Astrocyte of the spinal cord (primary cell): Measurements from ENCODE around the gene RAB17.
A peak's percentile ranks its signal among the peaks of the same experiment; 100 is the strongest.

Experiments used
- DNase-seq: peaks from one replicate; pipeline ENCODE4 v3.0.0; 2011; ENCODE audit warnings: low read depth, low spot score
- H3K4me3 ChIP-seq: 2 replicates; pipeline ENCODE4 v1.5.1; 2011; ENCODE audit warnings: low read depth, mild to moderate bottlenecking, low read length, moderate library complexity
- in situ Hi-C: cut with HindIII; loops from 2 replicates; pipeline ENCODE4 v1.10.0; 2017; ENCODE audit warnings: low sequenced_read_pairs
- TF ChIP-seq, protein P1 (sequence below): IDR thresholded peaks from 2 replicates; pipeline ENCODE4 v1.5.1; 2012; ENCODE audit warnings: low read depth, mild to moderate bottlenecking, low read length, inconsistent platforms

The RAB17 gene

GRCh38 chr2:237623428-237624403, 33.2 kb upstream of the RAB17 start:
- no peak overlapping the region for H3K4me3 ChIP-seq
- TF ChIP-seq, protein P1, sequence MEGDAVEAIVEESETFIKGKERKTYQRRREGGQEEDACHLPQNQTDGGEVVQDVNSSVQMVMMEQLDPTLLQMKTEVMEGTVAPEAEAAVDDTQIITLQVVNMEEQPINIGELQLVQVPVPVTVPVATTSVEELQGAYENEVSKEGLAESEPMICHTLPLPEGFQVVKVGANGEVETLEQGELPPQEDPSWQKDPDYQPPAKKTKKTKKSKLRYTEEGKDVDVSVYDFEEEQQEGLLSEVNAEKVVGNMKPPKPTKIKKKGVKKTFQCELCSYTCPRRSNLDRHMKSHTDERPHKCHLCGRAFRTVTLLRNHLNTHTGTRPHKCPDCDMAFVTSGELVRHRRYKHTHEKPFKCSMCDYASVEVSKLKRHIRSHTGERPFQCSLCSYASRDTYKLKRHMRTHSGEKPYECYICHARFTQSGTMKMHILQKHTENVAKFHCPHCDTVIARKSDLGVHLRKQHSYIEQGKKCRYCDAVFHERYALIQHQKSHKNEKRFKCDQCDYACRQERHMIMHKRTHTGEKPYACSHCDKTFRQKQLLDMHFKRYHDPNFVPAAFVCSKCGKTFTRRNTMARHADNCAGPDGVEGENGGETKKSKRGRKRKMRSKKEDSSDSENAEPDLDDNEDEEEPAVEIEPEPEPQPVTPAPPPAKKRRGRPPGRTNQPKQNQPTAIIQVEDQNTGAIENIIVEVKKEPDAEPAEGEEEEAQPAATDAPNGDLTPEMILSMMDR: no peak
- in situ Hi-C loops: no loop called here
- DNase-seq: no peak

GRCh38 chr2:237618449-237618848, 27.9 kb upstream of the RAB17 start:
- in situ Hi-C loops: no loop called here
- DNase-seq: peak; percentile 39
- no peak overlapping the region for H3K4me3 ChIP-seq
- TF ChIP-seq, protein P1: no peak

DNA sequence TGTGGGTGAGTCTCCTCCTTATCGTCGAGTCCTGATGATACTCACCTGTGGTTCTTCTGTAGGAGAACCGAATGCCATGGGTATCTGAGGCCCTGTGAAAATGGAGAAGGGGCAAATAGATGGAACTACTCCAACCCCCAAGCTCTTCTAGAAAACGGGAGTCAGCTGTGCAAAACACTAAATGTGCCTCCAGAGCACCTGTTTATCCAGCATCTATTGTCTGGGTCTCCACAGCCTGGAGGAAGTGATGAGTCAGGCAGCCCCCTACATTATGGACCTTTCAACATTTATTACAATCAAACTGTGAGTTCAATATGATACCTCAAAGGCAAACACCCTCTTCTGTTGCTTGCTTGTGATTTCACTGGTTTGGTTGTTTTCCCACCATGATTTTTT, 27.1 kb upstream of the RAB17 start:
- TF ChIP-seq, protein P1: no peak
- in situ Hi-C loops: no loop called here
- DNase-seq: no peak
- no peak overlapping the region for H3K4me3 ChIP-seq

DNA sequence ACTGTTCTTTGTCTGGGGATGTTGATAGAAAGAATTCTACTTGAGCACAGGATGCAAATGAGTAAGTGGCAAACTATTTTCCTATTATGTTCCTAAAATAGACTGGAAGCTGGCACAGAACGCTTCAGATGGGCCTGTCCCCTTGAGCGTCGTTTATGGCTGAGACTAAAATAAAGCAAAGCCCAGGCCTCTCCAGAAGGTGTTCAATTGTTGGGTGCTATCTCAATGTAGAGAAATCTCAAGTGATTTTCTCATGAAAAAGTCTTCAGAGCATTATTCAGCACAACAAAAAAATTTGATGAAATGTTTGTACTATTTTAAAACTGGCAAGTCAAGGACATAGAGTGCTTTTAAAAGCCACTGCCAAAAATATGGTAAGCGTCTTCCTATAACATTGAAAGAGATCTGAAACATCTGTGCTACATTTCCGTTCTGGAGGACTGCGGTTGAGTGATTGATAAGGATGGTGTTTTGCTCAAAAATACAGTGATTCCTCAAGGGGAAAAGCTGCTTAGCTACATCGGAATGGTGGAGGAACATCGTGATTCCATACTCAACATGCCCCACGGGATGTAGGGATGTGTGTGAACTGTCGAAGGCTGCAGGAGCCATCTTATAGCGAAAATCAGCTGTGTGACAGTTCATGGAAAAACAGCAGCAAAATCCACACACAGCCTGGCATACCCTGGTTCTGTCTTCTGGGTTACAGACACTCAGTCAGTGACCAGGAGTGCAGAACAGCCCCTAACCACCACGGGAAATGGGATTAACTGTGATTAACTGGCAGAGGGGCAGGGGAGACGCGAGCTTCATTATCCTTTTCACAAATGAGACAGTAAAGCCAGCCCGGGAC, 26.4 kb upstream of the RAB17 start:
- TF ChIP-seq, protein P1: no peak
- in situ Hi-C loops: no loop called here
- peak; percentile 71 for DNase-seq
- no peak overlapping the region for H3K4me3 ChIP-seq

- TF ChIP-seq, protein P1: no peak
- in situ Hi-C loops: no loop called here
- no peak for DNase-seq
- H3K4me3 ChIP-seq: no peak overlapping the region
Measured at GRCh38 chr2:237616373-237616733, 25.8 kb upstream of the RAB17 start.

DNA sequence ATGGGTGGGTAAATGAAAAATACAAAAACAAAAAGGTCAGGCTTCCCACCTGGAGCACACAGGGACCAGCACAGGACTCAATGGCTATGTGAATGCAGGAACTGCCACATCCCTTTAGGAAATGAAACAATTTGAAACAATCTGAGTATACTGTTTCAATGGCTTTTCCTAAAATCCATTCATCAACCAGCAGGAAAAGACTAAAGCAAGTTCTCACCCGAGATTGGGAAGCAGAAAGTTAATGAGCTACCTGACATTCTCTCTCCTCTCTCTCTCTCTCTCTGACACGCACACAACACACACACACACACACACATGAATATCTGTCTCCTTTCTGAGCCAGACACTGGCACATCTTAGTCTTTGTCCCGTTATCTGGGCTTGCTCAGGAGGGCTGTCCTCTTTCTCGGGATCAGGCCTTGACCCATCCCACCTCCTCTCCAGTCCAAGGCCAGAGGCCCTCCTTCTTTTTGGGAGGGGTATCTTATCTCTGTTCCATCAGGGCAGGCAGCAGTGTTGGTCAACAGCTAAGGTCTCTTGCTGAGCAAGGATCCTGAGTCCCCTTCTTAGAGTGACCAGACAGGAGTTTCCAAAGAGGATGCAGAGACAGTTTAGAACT, 25.2 kb upstream of the RAB17 start:
- TF ChIP-seq, protein P1: no peak
- no peak for DNase-seq
- in situ Hi-C loops: no loop called here
- H3K4me3 ChIP-seq: no peak overlapping the region
